ENCODE data around the gene PLEK2. TPM values are rescaled to one million over a fixed set of nuclear protein-coding genes. Genes with fewer than 3 reads are reported as not detected.
A peak's percentile ranks its signal among the peaks of the same experiment; 100 is the strongest.

The PLEK2 gene
- total RNA-seq, 2 donors from 2014 or later, result 1.7 to 2.1 TPM

DNA sequence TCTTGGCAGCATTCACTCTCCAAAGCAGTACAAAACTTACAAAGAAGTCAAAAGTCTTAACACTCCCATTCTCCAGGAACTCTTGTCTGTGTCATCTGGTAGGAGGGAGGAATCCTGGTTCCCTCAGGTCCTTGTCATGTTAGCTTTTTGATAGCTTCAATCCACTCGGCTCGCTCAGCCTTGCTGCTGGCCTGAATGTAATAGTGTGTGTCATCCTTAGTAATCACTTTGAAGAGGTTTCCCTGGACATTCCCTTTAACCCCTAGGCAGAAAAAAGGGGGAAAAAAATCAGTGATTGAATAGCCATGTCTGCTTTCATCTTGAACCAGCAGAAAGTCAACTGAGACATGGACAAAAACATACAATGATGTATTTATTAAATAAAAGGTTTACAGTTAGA lies 24.8 kb downstream of the PLEK2 start:
- no peaks in the 10 kb centered on the region for H3K9me3 ChIP-seq (ENCODE audit: control insufficient read depth, low read length, poor library complexity, severe bottlenecking)
- Mint-ChIP-seq H3K27ac (no peak overlapping the region), H3K36me3 (ENCODE audit: low read depth) (peaks cover 2% of the 10 kb centered on the region), H3K27me3 (no peaks in the 10 kb centered on the region), H3K4me3 (no peak overlapping the region), H3K4me1 (peaks cover 8% of the 10 kb centered on the region)
- ATAC-seq, result no peak
- DNase-seq, result no peak

DNA sequence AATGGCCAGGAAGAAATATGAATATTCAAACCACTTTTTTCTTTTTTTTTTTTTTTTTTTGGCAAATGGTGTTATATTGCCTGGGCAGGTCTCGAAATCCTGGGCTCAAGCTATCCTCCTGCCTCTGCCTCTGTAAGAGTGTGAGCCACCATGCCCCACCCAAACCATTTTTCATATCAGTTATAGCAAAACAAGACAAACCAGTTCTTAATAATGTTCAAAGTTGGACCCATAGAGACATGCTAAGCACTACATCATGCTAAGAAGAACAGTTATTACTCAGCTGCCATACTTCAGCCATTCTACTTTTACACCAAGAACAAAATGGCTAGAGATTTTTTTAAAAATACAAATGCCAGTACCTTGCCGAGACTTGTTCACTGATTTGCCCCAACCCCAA lies 26.3 kb downstream of the PLEK2 start:
- peaks cover under 1% of the 10 kb centered on the region for H3K4me1 Mint-ChIP-seq
- H3K27ac Mint-ChIP-seq, result no peak overlapping the region
- no peak for DNase-seq
- H3K4me3 Mint-ChIP-seq, result no peak overlapping the region
- H3K9me3 ChIP-seq (ENCODE audit: control insufficient read depth, low read length, poor library complexity, severe bottlenecking), result no peaks in the 10 kb centered on the region
- no peaks in the 10 kb centered on the region for H3K27me3 Mint-ChIP-seq
- peaks cover 4% of the 10 kb centered on the region for H3K36me3 Mint-ChIP-seq (ENCODE audit: low read depth)
- ATAC-seq, result no peak

DNA sequence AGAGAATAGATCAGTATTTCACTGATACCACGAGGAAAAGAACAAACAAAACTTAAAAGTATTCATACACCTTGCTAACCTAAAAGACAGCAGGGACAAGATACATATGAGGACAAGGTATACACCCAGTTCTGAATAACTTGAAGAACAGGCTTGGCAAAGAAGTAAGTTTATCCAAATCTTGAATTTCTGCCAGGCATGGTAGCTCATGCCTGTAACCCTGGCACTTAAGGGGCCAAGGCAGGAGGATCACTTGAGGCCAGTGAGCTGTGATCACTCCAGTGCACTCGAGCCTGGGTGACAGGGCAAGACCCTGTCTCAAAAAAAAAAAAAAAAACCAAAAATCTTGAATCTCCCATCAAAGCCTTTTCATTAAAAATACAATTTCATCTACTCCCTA lies 26.8 kb downstream of the PLEK2 start:
- DNase-seq (no peak), ATAC-seq (no peak)
- Mint-ChIP-seq H3K36me3 (ENCODE audit: low read depth) (peaks cover 4% of the 10 kb centered on the region), H3K27me3 (no peaks in the 10 kb centered on the region), H3K4me3 (no peak overlapping the region), H3K27ac (no peak overlapping the region), H3K4me1 (no peaks in the 10 kb centered on the region)
- H3K9me3 ChIP-seq (ENCODE audit: control insufficient read depth, low read length, poor library complexity, severe bottlenecking), result no peaks in the 10 kb centered on the region

DNA sequence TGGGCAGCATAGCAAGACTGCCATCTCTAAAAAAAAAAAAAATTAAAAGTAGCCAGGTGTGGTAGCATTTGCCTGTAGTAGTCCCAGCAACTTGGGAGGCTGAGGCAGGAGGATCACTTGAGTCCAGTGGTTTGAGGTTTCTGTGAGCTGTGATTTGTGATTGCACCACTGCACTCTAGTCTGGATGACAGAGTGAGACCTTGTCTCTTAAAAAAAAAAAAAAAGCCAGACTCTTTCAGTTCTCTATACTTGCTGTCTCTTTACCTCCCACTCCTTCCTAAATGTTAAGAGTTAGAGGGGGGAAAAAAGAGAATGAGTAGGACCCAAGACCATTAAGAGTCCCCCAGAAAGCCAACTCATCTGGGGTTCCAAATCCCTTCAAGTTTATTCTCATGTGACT lies 34.0 kb downstream of the PLEK2 start:
- peaks cover 14% of the 10 kb centered on the region for H3K4me1 Mint-ChIP-seq
- DNase-seq (no peak), ATAC-seq (no peak)
- H3K9me3 ChIP-seq (ENCODE audit: control insufficient read depth, low read length, poor library complexity, severe bottlenecking), result no peaks in the 10 kb centered on the region
- H3K4me3 Mint-ChIP-seq, result no peak overlapping the region
- H3K36me3 Mint-ChIP-seq (ENCODE audit: low read depth), result peaks cover 18% of the 10 kb centered on the region
- H3K27ac Mint-ChIP-seq, result peak overlapping the region; percentile 82
- H3K27me3 Mint-ChIP-seq, result no peaks in the 10 kb centered on the region

DNA sequence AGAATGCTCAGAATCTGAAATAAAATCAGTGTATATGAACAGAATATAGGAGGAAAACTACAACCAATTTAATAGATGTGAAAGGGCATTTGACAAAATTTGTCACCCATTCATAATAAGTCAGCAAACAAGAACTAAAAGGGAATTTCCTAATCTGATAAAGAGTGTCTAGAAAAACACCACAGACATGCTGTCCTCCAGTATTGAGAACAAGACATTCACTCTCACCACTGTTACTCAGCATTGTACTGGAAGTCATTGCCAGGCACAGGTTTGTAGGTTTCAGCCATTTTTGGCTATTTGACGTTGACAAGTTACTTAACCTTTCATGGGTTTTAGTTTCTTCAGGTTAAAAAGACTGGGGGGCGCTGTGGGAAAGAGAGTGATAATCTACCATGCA lies 38.6 kb downstream of the PLEK2 start:
- ATAC-seq (peak; percentile 71), DNase-seq (no peak)
- H3K36me3 Mint-ChIP-seq (ENCODE audit: low read depth), result peaks cover 11% of the 10 kb centered on the region
- H3K9me3 ChIP-seq (ENCODE audit: control insufficient read depth, low read length, poor library complexity, severe bottlenecking), result no peaks in the 10 kb centered on the region
- peaks cover 22% of the 10 kb centered on the region for H3K4me1 Mint-ChIP-seq
- peak overlapping the region; percentile 88 for H3K27ac Mint-ChIP-seq
- H3K27me3 Mint-ChIP-seq, result no peaks in the 10 kb centered on the region
- H3K4me3 Mint-ChIP-seq, result no peak overlapping the region

DNA sequence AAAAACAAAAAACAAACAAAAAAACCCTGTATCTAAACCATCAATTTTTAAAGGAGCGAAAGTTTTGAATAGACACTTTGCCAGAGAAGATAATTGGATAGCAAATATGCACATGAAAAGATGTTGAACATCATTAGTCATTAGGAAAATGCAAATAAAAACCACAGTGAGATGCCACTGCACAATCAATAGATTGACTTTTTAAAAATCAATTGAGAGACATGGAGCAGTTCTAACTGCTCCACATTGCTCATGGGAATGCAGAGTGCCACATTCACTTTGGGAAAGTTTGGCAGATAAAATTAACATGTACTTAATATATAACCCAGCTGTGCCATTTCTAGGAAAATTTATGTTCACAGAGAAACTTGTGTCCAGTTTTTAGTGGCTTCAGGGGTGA lies 39.1 kb downstream of the PLEK2 start:
- peaks cover 11% of the 10 kb centered on the region for H3K36me3 Mint-ChIP-seq (ENCODE audit: low read depth)
- DNase-seq (no peak), ATAC-seq (no peak)
- no peak overlapping the region for H3K4me3 Mint-ChIP-seq
- H3K9me3 ChIP-seq (ENCODE audit: control insufficient read depth, low read length, poor library complexity, severe bottlenecking), result no peaks in the 10 kb centered on the region
- H3K27me3 Mint-ChIP-seq, result no peaks in the 10 kb centered on the region
- H3K27ac Mint-ChIP-seq, result peak overlapping the region; percentile 88
- peaks cover 24% of the 10 kb centered on the region for H3K4me1 Mint-ChIP-seq

DNA sequence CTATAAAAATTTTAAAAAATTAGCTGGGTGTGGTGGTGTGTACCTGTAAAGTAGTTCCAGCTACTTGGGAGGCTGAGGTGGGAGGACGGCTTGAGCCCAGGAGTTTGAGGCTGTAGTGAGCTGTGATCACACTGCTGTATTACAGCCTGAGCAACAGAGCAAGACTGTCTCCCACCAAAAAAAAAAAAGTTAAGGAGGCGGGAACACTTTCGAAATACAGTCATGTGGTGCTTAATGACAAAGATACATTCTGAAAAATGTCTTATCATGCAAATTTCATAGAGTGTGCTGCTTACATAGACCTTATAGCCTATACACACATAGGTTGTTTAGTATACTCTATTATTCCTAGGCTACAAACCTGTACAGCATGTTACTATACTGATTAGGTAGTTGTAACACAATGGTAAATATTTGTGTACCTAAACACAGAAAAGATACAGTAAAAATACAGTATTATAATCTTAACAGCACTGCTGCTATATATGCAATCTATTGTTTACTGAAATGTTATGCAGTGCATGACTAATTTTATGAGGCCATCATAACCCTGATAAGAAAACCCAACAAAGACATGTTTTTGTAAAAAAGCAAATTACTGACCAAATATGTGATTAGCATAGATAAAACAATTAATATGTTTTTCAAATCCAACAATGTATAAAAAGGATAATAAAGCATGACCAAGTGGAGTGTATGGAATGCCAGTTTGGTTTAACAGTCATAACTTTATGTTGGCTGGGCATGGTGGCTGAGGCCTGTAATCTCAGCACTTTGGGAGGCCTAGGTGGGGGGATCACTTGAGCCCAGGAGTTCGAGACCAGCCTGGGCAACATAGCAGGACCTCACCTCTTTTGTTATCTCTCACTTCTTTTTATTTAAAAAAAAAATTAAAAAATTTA lies 40.5 kb downstream of the PLEK2 start:
- DNase-seq, result no peak
- Mint-ChIP-seq H3K4me3 (no peak overlapping the region), H3K27ac (peak overlapping the region; percentile 65), H3K36me3 (ENCODE audit: low read depth) (peaks cover 3% of the 10 kb centered on the region), H3K27me3 (no peaks in the 10 kb centered on the region), H3K4me1 (peaks cover 20% of the 10 kb centered on the region)
- no peak for ATAC-seq
- H3K9me3 ChIP-seq (ENCODE audit: control insufficient read depth, low read length, poor library complexity, severe bottlenecking), result no peaks in the 10 kb centered on the region

DNA sequence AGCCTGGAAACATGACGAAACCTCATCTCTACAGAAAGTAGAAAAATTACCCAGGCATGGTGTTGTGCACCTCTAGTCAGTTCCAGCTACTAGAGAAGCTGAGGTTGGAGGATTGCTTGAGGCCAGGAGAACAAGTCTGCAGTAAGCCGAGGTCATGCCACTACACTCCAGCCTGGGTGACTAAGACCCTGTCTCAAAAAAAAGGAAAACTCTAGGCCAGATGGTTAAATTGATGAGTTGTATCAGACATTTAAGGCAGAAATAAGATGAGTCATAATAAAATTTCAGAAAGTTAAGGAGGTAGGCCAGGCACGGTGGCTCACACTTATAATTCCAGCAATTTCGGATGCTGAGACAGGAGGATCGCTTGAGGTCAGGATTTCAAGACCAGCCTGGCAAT lies 41.1 kb downstream of the PLEK2 start:
- no peaks in the 10 kb centered on the region for H3K27me3 Mint-ChIP-seq
- ATAC-seq (no peak), DNase-seq (no peak)
- H3K27ac Mint-ChIP-seq, result peak overlapping the region; percentile 65
- H3K36me3 Mint-ChIP-seq (ENCODE audit: low read depth), result peaks cover 5% of the 10 kb centered on the region
- no peaks in the 10 kb centered on the region for H3K9me3 ChIP-seq (ENCODE audit: control insufficient read depth, low read length, poor library complexity, severe bottlenecking)
- peaks cover 22% of the 10 kb centered on the region for H3K4me1 Mint-ChIP-seq
- no peak overlapping the region for H3K4me3 Mint-ChIP-seq

DNA sequence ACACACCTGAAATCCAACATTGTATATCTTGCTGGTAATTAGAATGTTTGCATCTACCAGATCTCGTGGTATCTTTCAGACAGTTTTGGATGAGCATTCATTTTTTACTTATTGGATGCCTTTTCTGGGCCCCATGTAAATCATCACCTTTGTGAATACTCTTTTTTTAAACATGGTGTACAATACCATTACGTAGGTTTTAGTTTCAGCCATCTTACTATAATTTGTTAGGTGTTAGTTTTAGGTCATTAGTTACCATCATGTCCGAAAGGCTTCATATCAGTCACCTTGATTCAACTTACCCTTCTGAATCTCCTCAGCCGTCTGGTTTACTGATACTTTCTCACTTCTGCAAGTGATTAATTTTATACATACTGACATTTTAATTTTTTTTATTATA lies 46.5 kb downstream of the PLEK2 start:
- no peak overlapping the region for H3K27ac Mint-ChIP-seq
- peaks cover 5% of the 10 kb centered on the region for H3K36me3 Mint-ChIP-seq (ENCODE audit: low read depth)
- ATAC-seq (no peak), DNase-seq (no peak)
- no peaks in the 10 kb centered on the region for H3K27me3 Mint-ChIP-seq
- peaks cover 33% of the 10 kb centered on the region for H3K4me1 Mint-ChIP-seq
- H3K9me3 ChIP-seq (ENCODE audit: control insufficient read depth, low read length, poor library complexity, severe bottlenecking), result no peaks in the 10 kb centered on the region
- no peak overlapping the region for H3K4me3 Mint-ChIP-seq

DNA sequence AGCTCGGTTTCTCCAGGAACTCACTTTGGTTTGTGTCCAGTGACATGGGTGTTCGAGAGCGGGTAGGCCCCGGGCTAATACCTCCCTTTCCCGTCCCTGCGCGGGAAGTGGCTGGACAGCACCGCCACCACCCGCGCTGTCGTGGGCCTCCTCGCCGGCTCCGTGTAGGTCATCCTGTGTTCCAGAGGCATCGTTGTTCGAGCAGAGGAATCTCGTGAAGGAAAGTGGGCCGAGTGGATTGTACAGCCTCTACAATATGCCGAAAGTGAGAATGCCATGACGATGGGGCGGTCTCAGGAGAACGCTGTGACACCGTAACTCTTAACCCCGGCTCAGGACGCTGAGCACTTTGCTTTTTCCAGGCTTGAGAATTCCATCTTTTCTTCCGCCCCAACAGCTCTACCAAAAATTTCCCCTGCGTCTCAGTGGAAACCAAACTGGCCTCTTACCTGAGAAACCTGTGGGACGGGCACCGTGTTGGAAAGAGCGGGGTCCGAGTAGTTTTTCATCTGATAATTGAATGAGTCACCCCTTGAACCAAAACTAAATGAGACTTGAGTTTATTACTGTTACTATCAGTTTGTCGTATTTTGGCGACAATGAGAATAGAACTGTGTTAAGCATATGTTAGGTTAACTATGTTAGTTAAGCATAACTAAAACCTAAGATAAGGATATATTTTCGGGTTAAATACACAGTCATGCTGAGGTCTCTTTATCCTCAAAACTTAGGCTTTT lies 51.3 kb downstream of the PLEK2 start:
- DNase-seq (no peak), ATAC-seq (peak; percentile 17)
- Mint-ChIP-seq H3K4me1 (peaks cover 46% of the 10 kb centered on the region), H3K4me3 (peak overlapping the region; percentile 98), H3K27me3 (no peaks in the 10 kb centered on the region), H3K36me3 (ENCODE audit: low read depth) (peaks cover 2% of the 10 kb centered on the region), H3K27ac (peak overlapping the region; percentile 98)
- no peaks in the 10 kb centered on the region for H3K9me3 ChIP-seq (ENCODE audit: control insufficient read depth, low read length, poor library complexity, severe bottlenecking)

DNA sequence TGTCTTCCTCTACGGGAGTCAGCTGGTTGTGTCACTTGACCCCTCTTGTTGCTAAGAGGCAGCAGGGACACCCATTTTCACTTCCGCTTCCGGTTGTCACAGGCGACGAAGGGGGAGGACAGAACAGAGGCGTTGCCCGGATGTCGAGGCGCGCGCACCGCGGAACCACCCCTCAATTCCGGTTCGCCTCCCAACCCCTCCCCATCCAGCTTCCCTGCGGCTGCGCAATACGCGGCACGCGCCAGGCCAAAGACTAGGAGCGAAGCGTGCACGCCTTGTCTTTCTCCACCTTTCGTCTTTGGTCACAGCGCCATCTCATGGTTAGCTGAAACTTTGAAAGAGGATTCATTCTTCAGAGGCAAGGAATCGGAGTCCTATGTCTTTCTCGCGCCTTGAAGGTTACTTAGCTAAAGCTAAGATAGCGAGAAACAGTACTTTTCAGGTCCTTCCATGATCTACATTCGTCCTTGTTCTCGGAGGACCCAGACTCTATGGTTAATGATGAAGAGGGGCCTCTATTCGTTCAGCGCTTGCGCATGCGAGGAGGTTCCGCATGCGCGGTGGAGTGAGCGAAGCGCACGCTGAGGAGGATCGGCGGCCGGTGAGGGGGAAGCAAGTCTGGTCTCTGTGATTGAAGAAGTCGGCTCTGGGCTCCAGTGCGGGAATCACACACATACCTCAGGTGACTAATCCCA lies 52.0 kb downstream of the PLEK2 start, which contains the start of the genes ATP6V1D and EIF2S1:
ATP6V1D (minus strand) TSS at position 30 of the 695 bp plus-strand sequence. CDS start 106 bp downstream, outside the sequence.
EIF2S1 (plus strand) TSS at position 554 of the 695 bp plus-strand sequence. CDS start 4,440 bp downstream, outside the sequence.
- H3K9me3 ChIP-seq (ENCODE audit: control insufficient read depth, low read length, poor library complexity, severe bottlenecking), result no peaks in the 10 kb centered on the region
- Mint-ChIP-seq H3K36me3 (ENCODE audit: low read depth) (peaks cover 2% of the 10 kb centered on the region), H3K27ac (peak within 1 kb of the TSS; percentile 98), H3K4me1 (peaks cover 48% of the 10 kb centered on the region), H3K27me3 (no peaks in the 10 kb centered on the region), H3K4me3 (peak within 1 kb of the TSS; percentile 98)
- ATAC-seq, result peak; percentile 92
- peak; percentile 98 to 99 (median 99) for DNase-seq

DNA sequence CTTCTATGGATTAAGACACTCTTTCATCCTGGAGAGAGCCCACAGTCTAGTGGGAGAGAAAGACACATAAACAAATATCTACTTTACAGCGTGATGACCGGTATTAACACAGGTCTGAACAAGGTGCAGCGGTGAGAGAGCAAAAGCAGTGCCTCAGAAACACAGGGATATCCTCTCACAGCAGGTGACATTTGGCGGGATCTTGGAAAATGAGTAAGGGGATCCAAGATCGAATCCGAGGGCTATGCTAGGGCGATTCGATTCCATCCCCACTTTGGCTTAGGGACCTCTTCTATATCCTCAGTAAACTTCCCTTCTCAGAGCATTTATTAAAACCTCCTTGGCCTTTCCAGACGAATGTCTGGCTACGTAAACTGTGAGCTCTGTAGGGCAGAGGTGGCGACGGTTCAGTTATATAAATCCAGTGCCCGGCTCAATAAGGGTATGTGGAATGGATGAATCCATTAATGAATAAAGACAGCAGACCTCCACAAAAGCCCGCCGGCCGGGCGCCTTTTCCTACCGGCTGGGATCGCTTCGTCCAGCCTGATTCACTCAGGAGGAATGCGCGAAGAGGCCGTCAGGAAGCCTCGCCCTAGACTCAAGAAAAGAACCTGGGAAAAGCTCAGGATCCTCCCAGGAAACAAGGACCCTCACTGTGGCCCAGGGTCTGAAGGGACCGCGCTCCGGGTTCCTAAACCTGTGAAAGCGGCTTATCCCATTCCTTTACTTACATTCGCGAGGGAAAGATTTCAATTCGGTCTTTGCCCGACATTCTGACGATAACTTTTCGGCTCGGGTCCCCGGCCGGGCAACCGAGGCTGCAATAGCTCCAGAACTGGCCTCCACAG lies 52.8 kb downstream of the PLEK2 start:
- Mint-ChIP-seq H3K27ac (peak overlapping the region; percentile 98), H3K27me3 (no peaks in the 10 kb centered on the region), H3K36me3 (ENCODE audit: low read depth) (peaks cover 2% of the 10 kb centered on the region), H3K4me1 (peaks cover 46% of the 10 kb centered on the region), H3K4me3 (peak overlapping the region; percentile 98)
- H3K9me3 ChIP-seq (ENCODE audit: control insufficient read depth, low read length, poor library complexity, severe bottlenecking), result no peaks in the 10 kb centered on the region
- ATAC-seq (no peak), DNase-seq (no peak)
